HG03095 (cell line): ENCODE data around the gene SZT2.
A peak's percentile ranks its signal among the peaks of the same experiment; 100 is the strongest.
"Not testable (repeated sequence)": the region's sequence is repeated elsewhere in the genome, so short reads cannot be mapped to it uniquely, and the experiment has no call there.

Experiments
- ATAC-seq: cut with Tn5 transposase; IDR thresholded peaks from one replicate; pipeline ENCODE4 v1.9.1; 2021; ENCODE audit warnings: moderate library complexity; ENCODE audit not compliant: unreplicated experiment

The SZT2 gene

GRCh38 chr1:43360616-43361015 is 29.1 kb upstream of the SZT2 start:
- ATAC-seq: no peak

GRCh38 chr1:43363283-43363934 is 26.3 kb upstream of the SZT2 start:
- ATAC-seq: no peak

DNA sequence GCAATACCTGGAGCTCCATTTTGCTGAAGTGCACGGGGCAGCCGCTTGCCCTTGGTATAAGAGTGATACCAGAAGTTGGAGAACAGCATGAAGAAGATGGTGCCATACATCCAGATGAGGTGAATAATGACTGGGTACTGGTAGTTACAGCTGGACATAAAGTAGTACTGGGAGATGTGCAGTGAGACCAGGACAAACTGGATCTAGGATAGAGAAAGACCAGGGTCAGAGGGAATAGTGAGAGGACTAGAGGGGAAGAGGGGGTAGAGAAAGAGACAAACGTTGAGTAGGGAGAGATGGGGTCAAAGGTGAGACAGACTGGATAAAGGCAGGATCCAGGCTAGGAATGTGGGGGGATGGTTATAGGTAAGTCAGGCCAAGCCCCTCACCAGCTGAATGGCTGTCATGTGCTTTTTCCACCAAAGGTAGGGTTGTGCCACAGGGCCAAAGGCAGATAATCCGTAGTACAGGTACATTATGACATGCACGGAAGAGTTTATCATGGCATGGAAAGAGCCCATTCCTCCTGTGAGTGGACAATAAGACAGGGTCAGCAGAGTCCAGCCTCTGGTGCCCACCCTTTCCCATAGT is 25.7 kb upstream of the SZT2 start:
- ATAC-seq: no peak

- ATAC-seq: no peak
Observed at GRCh38 chr1:43365678-43366077, 24.0 kb upstream of the SZT2 start.

DNA sequence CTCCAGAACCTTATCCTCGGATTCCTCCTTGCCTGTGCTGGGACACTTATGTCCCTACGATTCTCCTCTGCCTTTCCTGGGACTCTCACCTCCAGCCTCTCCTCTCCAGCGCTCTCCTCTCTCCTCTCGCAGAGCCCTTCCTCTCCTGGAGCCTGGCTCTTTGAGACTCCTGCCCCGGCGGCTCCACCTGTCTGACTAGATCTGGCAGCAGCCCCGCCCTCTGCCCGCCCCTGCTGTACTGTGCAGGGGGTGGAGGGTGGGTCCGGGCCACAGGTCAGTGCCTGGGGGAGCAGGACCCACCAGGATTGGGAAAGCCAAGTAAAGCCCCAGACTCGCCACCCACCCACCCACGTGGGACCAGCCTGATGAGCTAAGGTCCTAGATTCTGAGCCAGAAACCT is 23.5 kb upstream of the SZT2 start:
- no peak for ATAC-seq

GRCh38 chr1:43366601-43367025 is 23.1 kb upstream of the SZT2 start:
- no peak for ATAC-seq

GRCh38 chr1:43367026-43367903 is 22.4 kb upstream of the SZT2 start:
- peak; percentile 29 for ATAC-seq

- peak; percentile 65 for ATAC-seq
Observed at GRCh38 chr1:43367904-43368645, 21.6 kb upstream of the SZT2 start, which contains the start of gene ELOVL1. Gene ELOVL1, minus strand, starts transcription at chr1:43368011. Its CDS starts 2,402 bp downstream, at chr1:43365609.

DNA sequence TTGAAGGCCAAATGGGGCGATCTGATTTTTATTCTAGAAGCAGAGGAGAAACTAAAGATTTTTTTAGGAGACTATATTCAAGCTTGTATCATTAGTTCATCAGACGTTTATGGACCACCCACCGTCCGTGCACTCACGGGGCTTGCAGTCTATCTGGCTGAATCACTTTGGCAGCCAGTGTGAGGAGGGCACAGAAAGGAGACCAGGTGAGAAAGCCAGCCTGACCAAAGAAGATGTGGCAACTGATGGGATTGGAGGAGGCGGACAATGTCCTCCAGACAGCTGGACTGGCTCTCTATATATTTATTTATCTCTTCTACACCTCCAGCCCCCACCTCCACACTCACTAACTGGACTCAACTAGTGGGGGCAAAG is 21.1 kb upstream of the SZT2 start:
- no peak for ATAC-seq

DNA sequence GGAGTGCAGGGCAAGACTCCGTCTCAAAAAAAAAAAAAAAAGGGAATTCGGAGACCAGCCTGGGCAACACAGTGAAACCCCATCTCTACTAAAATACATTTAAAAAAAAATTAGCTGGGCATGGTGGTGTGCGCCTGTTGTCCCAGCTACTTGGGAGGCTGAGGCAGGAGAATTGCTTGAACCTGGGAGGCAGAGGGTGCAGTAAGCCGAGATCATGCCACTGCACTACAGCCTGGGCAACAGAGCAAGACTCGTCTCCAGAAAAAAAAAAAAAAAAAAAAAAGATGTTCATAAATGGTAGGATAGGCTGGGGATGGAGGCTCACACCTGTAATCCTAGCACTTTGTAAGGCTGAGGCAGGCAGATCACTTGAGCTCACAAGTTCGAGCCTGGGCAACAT is 19.9 kb upstream of the SZT2 start:
- ATAC-seq: not testable (repeated sequence)

- ATAC-seq: no peak
Observed at GRCh38 chr1:43370564-43370963, 19.1 kb upstream of the SZT2 start.

DNA sequence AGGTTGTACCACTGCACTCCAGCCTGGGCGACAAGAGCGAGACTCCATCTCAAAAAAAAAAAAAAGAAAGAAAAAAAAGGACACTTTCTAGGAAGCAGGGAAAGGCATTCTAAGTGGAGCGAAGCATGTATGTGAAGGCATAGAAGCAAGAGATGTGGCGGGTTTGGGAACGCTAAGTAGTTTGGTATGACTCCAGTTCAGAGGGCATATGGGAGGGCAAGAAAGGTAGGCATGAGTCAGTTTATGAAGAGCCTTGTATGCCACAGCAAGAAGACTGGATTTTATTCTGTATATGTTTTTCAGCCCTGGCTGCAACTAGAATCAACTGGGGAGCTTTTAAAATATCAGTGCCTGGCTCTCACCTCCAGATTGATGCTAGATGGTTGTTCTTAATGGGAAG is 17.5 kb upstream of the SZT2 start:
- ATAC-seq: no peak

DNA sequence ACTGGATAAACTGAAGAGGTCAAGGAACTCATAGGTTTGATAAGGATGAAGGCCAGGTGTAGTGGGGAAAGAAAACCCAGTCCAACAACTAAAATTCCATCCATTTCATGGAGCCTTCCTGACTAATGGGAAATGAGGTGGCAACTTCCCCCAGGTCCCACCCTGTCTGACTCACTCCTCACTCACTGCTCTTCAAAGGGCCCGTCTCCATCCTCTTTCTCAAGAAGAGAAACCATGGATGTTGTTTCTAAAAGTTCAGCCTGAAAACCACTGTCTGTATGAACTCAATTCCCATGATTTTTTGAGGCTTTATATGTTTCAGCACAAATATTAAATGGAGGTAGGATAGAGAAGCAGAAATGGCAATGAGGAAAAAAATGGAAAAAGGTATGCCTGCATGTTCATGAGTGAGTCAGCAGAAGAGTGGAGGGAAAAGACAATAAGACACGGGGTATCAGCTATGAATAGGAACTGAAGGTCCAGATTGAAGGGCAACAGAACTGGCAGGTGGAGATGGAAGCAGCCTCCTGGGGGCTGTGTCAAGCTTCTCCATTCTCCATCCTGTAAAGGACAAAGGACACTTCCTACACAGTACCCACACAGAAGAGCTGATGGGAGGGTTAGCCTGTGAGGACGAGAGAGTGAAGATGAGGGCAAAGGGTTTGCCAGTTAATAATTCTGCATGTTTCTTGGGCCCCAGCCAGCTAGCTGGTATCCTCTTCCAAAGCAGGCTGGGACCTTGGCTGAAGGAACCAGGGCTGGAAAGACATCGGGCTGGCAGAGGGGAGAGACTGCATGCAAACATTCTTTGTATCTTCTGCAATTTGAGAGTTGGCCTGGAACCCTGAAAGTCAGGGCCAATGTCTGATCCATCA is 16.4 kb upstream of the SZT2 start:
- no peak for ATAC-seq

GRCh38 chr1:43376723-43377235 is 12.9 kb upstream of the SZT2 start:
- ATAC-seq: no peak

DNA sequence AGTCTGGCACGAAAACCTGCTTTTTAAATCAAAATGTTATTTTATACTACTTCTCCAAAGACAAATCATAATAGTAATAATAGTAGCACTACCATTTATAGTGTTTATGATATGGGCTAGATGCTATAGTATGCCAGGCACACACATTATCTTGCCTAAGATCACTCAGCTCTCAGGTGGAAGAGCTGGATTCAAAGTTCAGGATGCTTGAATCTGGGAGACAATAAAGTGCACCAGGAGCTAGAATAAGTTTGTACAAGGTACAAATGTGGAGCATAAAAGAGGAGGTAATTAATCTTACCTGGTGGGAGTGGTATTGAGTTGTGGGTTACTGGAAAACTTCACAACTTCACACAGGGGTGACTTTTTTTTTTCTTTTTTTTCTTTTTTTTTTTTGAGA is 11.9 kb upstream of the SZT2 start:
- no peak for ATAC-seq

- ATAC-seq: no peak
Observed at GRCh38 chr1:43379476-43379875, 10.2 kb upstream of the SZT2 start.

DNA sequence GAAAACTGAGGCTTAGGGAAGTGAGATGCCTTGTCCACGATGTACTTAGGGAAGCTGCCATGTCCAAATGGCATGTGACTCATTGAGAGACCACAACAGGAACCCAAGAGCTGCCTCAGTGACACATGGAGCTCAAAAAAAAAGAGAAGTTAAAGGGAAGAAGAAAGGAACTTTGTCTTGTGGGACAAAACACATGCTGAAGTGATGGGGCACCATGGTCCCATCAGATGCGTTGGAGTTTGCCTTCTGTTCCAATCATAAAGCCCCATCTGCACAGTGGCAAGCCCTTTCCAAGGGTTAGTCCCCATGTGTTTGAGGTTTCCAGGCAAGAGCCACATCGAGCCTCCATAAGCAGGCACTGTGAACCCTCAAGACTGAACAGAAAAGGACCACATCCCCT is 8.1 kb upstream of the SZT2 start:
- no peak for ATAC-seq

DNA sequence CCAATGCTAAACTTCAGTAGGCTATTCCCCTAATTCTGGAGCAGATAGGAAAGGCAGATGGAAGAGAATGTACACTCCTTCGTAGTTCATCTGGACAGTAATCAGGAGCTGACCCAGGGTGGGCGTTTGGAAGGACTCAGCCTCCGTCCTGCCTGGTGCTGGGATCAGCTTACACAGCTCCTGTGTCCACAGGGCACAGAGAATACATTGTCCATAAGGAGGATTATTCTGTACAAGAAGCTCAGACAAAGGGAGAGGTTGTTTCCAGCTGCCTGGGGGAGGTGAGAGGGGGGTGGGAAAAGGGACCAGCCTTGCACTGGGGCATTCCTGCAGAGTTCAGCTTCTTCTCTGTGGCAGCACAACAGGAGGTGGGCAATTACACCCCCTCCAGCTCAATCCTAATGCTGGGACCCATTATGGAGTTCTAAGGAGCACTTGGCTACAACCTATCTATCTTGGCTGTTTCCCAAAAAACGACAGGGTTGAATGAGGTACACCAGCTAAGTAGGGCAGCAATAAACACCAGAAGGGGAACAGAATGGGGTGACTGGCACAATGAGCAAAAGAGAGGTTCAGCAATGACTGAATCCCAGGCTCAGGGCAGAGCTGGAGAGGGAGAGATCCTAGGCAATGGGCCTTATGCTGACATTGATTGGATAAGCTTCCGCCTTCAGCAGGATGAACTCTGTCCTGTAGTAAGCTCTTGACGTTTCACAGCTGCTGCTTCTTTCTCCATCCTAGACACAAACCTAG is 7.5 kb upstream of the SZT2 start:
- ATAC-seq: no peak

- ATAC-seq: no peak
Observed at GRCh38 chr1:43383449-43383848, 6.2 kb upstream of the SZT2 start.
